ENCODE results near the gene MYB. TPM values are rescaled to one million over a fixed set of nuclear protein-coding genes. Genes with fewer than 3 reads are reported as not detected.
"Not testable (repeated sequence)": the region's sequence is repeated elsewhere in the genome, so short reads cannot be mapped to it uniquely, and the experiment has no call there.

Gene MYB
- total RNA-seq, 2 donors from 2014 or later, result not detected

GRCh38 chr6:135236319-135236718 is 55.2 kb downstream of the MYB start:
- DNase-seq (ENCODE audit: low spot score) (no peak), ATAC-seq (ENCODE audit: insufficient number of reproducible peaks, low FRiP score, low read depth) (no peak)
- Histone ChIP-seq H3K9me3 (no peaks in the 10 kb centered on the region), H3K36me3 (no peaks in the 10 kb centered on the region), H3K4me1 (ENCODE audit: control insufficient read depth in 1 of 2, low read depth in 2 of 2) (no peaks in the 10 kb centered on the region), H3K27ac (no peak overlapping the region), H3K27me3 (replicated peaks; ENCODE audit: insufficient read depth) (no peaks in the 10 kb centered on the region), H3K4me3 (no peak overlapping the region)
- TF ChIP-seq, protein P1, sequence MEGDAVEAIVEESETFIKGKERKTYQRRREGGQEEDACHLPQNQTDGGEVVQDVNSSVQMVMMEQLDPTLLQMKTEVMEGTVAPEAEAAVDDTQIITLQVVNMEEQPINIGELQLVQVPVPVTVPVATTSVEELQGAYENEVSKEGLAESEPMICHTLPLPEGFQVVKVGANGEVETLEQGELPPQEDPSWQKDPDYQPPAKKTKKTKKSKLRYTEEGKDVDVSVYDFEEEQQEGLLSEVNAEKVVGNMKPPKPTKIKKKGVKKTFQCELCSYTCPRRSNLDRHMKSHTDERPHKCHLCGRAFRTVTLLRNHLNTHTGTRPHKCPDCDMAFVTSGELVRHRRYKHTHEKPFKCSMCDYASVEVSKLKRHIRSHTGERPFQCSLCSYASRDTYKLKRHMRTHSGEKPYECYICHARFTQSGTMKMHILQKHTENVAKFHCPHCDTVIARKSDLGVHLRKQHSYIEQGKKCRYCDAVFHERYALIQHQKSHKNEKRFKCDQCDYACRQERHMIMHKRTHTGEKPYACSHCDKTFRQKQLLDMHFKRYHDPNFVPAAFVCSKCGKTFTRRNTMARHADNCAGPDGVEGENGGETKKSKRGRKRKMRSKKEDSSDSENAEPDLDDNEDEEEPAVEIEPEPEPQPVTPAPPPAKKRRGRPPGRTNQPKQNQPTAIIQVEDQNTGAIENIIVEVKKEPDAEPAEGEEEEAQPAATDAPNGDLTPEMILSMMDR (IDR thresholded peaks at IDR 0.05), result no peak

DNA sequence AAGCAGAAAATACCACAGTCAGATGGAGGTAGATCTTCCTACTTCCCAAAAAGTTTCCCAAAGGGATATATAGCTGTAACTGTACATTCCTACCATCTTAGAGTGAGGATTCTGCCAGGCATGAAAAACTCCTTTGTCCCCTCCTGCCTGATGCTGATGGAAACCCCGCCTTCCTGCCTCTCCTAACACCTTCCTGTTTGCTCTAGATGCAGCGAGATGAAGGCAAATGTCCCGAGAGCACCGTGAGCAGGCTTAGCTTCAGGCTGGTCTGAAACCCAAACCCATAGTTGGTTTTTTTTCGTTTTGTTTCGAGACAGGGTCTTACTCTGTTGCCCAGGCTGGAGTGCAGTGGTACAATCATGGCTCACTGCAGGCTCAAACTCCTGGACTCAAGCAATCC is 55.6 kb downstream of the MYB start:
- no peak overlapping the region for H3K27ac ChIP-seq
- ATAC-seq (ENCODE audit: insufficient number of reproducible peaks, low FRiP score, low read depth) (no peak), DNase-seq (ENCODE audit: low spot score) (no peak)
- H3K9me3 ChIP-seq, result no peaks in the 10 kb centered on the region
- no peak overlapping the region for H3K4me3 ChIP-seq
- TF ChIP-seq, protein P1 (IDR thresholded peaks at IDR 0.05), result no peak
- H3K36me3 ChIP-seq, result no peaks in the 10 kb centered on the region
- H3K4me1 ChIP-seq (ENCODE audit: control insufficient read depth in 1 of 2, low read depth in 2 of 2), result no peaks in the 10 kb centered on the region
- H3K27me3 ChIP-seq (replicated peaks; ENCODE audit: insufficient read depth), result no peaks in the 10 kb centered on the region

GRCh38 chr6:135240711-135241110 is 59.6 kb downstream of the MYB start:
- Histone ChIP-seq H3K4me3 (no peak overlapping the region), H3K27me3 (replicated peaks; ENCODE audit: insufficient read depth) (no peaks in the 10 kb centered on the region), H3K4me1 (ENCODE audit: control insufficient read depth in 1 of 2, low read depth in 2 of 2) (no peaks in the 10 kb centered on the region), H3K36me3 (no peaks in the 10 kb centered on the region), H3K27ac (no peak overlapping the region), H3K9me3 (no peaks in the 10 kb centered on the region)
- DNase-seq (ENCODE audit: low spot score) (no peak), ATAC-seq (ENCODE audit: insufficient number of reproducible peaks, low FRiP score, low read depth) (no peak)
- TF ChIP-seq, protein P1 (IDR thresholded peaks at IDR 0.05), result no peak

DNA sequence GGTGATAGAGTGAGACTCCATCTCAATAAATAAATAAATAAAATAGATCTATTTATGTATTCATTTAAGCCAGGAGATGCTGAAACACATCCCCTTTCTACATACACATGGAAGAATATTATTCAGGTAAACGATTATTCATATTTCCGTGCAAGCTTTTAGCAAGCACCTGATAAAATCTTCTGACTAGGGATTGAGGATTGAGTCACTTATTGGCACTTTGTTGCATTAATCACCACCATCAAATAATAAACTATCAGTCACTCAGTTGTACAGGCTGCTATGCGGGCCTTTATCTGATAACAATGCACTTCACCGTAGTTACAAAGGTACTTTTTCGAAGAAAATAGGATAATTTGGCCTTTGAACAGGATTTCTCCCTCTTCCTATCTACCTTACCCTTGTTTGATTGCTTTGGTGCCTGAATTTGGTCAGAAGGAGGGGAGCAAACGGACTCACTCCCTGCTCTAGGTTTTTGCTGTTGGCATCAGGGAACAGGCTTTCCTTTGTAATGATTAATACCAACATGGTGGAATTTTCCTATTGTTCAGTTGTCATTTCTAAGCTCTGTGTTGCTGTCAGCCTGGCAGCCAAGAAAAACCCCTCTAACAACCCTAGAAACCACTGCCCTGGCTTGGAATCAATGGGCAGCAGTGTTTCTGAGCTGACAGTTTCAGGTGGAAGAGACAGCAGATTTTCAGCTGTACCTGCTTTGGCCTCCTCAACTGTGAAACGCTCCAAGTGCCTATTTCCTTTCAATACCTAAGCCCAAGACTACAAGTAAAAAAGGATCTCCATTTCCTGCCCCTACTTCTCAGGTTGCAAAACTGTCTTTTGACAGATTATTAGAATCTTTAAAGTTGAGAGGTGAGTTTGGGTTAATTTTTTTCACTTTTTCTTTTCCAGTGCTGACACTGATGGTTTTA is 63.0 kb downstream of the MYB start:
- DNase-seq (ENCODE audit: low spot score), result no peak
- TF ChIP-seq, protein P1 (IDR thresholded peaks at IDR 0.05), result no peak
- H3K27ac ChIP-seq, result no peak overlapping the region

DNA sequence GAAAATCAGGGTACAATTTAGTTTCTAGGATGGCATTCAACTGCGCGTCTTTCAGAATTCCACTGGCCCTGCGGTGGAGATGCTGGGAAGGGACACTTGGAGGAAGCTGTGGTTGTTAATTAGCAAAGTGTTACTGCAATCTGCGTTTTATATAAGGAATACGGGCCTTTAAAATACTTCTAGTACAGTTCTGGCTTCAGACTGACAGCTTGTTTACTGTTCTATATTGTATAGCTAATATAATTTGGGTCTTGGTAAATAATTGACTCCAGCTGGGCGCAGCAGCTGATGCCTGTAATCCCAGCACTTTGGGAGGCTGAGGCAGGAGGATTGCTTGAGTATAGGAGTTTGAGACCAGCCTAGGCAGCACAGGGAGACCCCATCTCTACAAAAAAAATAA is 63.7 kb downstream of the MYB start:
- TF ChIP-seq, protein P1 (IDR thresholded peaks at IDR 0.05), result no peak
- Histone ChIP-seq H3K4me3 (no peak overlapping the region), H3K9me3 (no peaks in the 10 kb centered on the region), H3K27me3 (replicated peaks; ENCODE audit: insufficient read depth) (no peaks in the 10 kb centered on the region), H3K27ac (no peak overlapping the region), H3K4me1 (ENCODE audit: control insufficient read depth in 1 of 2, low read depth in 2 of 2) (no peaks in the 10 kb centered on the region), H3K36me3 (no peaks in the 10 kb centered on the region)
- ATAC-seq (ENCODE audit: insufficient number of reproducible peaks, low FRiP score, low read depth) (no peak), DNase-seq (ENCODE audit: low spot score) (no peak)

More for the DNA sequence above, 63.0 kb downstream of the MYB start:
- ATAC-seq (ENCODE audit: insufficient number of reproducible peaks, low FRiP score, low read depth), result no peak
- Histone ChIP-seq H3K4me1 (ENCODE audit: control insufficient read depth in 1 of 2, low read depth in 2 of 2) (no peaks in the 10 kb centered on the region), H3K36me3 (no peaks in the 10 kb centered on the region), H3K4me3 (no peak overlapping the region), H3K27me3 (replicated peaks; ENCODE audit: insufficient read depth) (no peaks in the 10 kb centered on the region), H3K9me3 (no peaks in the 10 kb centered on the region)

- not testable (repeated sequence) for H3K36me3 ChIP-seq; H3K4me1 ChIP-seq (ENCODE audit: control insufficient read depth in 1 of 2, low read depth in 2 of 2); DNase-seq (ENCODE audit: low spot score); H3K27ac ChIP-seq; H3K9me3 ChIP-seq; H3K4me3 ChIP-seq; ATAC-seq (ENCODE audit: insufficient number of reproducible peaks, low FRiP score, low read depth); H3K27me3 ChIP-seq (replicated peaks; ENCODE audit: insufficient read depth)
These were observed 65.4 kb downstream of the MYB start for GRCh38 chr6:135246412-135247012.
